HepG2 (cell line): ENCODE data around the gene FSD1. TPM values are rescaled to one million over a fixed set of nuclear protein-coding genes. Genes with fewer than 3 reads are reported as not detected.

ENCODE experiments used
- CHD4 ChIP-seq: fragments of 200-600 bp; sonication (generic); IDR thresholded peaks from 2 replicates; pipeline ENCODE4 v1.7.0; 2017; ENCODE audit warnings: mild to moderate bottlenecking, low read length, borderline replicate concordance
- CTCF ChIP-seq: sonication (generic); formaldehyde crosslinking; IDR thresholded peaks from 2 replicates; pipeline ENCODE4 v1.5.0; 2020; ENCODE audit warnings: mild to moderate bottlenecking, missing genetic modification reagents, moderate library complexity
- ELF3 ChIP-seq: IDR thresholded peaks from 2 replicates; pipeline ENCODE4 v1.6.1; 2016; ENCODE audit warnings: missing genetic modification reagents, missing compliant biosample characterization
- FOSL2 ChIP-seq: sonication (generic); formaldehyde crosslinking; IDR thresholded peaks from 2 replicates; pipeline ENCODE4 v1.4.0; 2020; ENCODE audit warnings: missing genetic modification reagents
- HDAC1 ChIP-seq: sonication (generic); formaldehyde crosslinking; IDR thresholded peaks from 2 replicates; pipeline ENCODE4 v1.5.1; 2020; ENCODE audit warnings: mild to moderate bottlenecking, missing genetic modification reagents
- HOXA3 ChIP-seq: sonication (generic); formaldehyde crosslinking; IDR thresholded peaks from 2 replicates; pipeline ENCODE4 v1.5.0; 2020; ENCODE audit warnings: missing genetic modification reagents
- ISL2 ChIP-seq: sonication (generic); formaldehyde crosslinking; IDR thresholded peaks from 2 replicates; pipeline ENCODE4 v1.5.0; 2020; ENCODE audit warnings: missing genetic modification reagents
- MAX ChIP-seq: IDR thresholded peaks from 2 replicates; pipeline ENCODE4 v1.6.1; 2012; ENCODE audit warnings: inconsistent platforms
- RAD21 ChIP-seq: fragments of 450-650 bp; formaldehyde crosslinking; IDR thresholded peaks from 2 replicates; pipeline ENCODE4 v1.5.0; 2020; ENCODE audit warnings: mild to moderate bottlenecking
- SMC3 ChIP-seq: IDR thresholded peaks from 2 replicates; pipeline ENCODE4 v1.6.1; 2011; ENCODE audit warnings: low read length, improper control_type of control experiment
- ZBTB7A ChIP-seq: sonication (generic); formaldehyde crosslinking; IDR thresholded peaks from 2 replicates; pipeline ENCODE4 v1.8.0; 2022; ENCODE audit warnings: mild to moderate bottlenecking, missing genetic modification reagents
- ZFX ChIP-seq: sonication (generic); formaldehyde crosslinking; IDR thresholded peaks from 2 replicates; pipeline ENCODE4 v1.4.0; 2020; ENCODE audit warnings: mild to moderate bottlenecking, low read depth, missing genetic modification reagents, moderate library complexity
- ZMYM3 ChIP-seq: sonication (generic); formaldehyde crosslinking; IDR thresholded peaks from 2 replicates; pipeline ENCODE4 v1.5.1; 2020; ENCODE audit warnings: mild to moderate bottlenecking, missing genetic modification reagents
- ZNF280B ChIP-seq: sonication (generic); formaldehyde crosslinking; IDR thresholded peaks from 2 replicates; pipeline ENCODE4 v1.5.0; 2020; ENCODE audit warnings: missing genetic modification reagents, mild to moderate bottlenecking, borderline replicate concordance
- ZNF354B ChIP-seq: sonication (generic); formaldehyde crosslinking; IDR thresholded peaks from 2 replicates; pipeline ENCODE4 v1.8.0; 2022; ENCODE audit warnings: mild to moderate bottlenecking, missing genetic modification reagents
- ZNF609 ChIP-seq: sonication (generic); formaldehyde crosslinking; IDR thresholded peaks from 2 replicates; pipeline ENCODE4 v1.4.0; 2020; ENCODE audit warnings: mild to moderate bottlenecking, missing genetic modification reagents, borderline replicate concordance
- ZZZ3 ChIP-seq: sonication (generic); formaldehyde crosslinking; IDR thresholded peaks from 2 replicates; pipeline ENCODE4 v1.4.0; 2020; ENCODE audit warnings: missing genetic modification reagents, mild to moderate bottlenecking, borderline replicate concordance
- polyA plus RNA-seq, 8 experiments: library from polyadenylated mRNA; depleted of rRNA in 3 of 8; stranded (reverse) in 7 of 8; unstranded in 1 of 8; fragments of >200 nt; fragmentation: Illumina TruSeq in 4 of 8; extraction: Trizol in 4 of 8; gene quantifications; 2 replicates each; pipeline versions ENCODE4 v1.2.1 to v1.2.3, GENCODE V29; 2011 to 2016; ENCODE audit warnings: low read depth in 4 of 8, missing spikeins in 1 of 8, mixed read lengths in 1 of 8; ENCODE audit not compliant: insufficient read depth in 1 of 8
- total RNA-seq, 5 experiments: library from RNA; depleted of rRNA; stranded (reverse); fragments of >200 nt; fragmentation: Illumina TruSeq; extraction: Trizol; gene quantifications; 2 replicates each; pipeline ENCODE4 v1.2.3, GENCODE V29; 2016; ENCODE audit warnings: low read depth in 1 of 5
- TF ChIP-seq, protein P1 (sequence below): sonication (generic); formaldehyde crosslinking; IDR thresholded peaks from 2 replicates; pipeline ENCODE4 v1.4.0; 2020; ENCODE audit warnings: missing genetic modification reagents

FSD1 gene
- total and polyA plus RNA-seq, 2 of the 13 experiments (the other 11 are each of a cell fraction or from before 2014, with no cell fraction given), result 0.29 to 0.66 TPM

DNA sequence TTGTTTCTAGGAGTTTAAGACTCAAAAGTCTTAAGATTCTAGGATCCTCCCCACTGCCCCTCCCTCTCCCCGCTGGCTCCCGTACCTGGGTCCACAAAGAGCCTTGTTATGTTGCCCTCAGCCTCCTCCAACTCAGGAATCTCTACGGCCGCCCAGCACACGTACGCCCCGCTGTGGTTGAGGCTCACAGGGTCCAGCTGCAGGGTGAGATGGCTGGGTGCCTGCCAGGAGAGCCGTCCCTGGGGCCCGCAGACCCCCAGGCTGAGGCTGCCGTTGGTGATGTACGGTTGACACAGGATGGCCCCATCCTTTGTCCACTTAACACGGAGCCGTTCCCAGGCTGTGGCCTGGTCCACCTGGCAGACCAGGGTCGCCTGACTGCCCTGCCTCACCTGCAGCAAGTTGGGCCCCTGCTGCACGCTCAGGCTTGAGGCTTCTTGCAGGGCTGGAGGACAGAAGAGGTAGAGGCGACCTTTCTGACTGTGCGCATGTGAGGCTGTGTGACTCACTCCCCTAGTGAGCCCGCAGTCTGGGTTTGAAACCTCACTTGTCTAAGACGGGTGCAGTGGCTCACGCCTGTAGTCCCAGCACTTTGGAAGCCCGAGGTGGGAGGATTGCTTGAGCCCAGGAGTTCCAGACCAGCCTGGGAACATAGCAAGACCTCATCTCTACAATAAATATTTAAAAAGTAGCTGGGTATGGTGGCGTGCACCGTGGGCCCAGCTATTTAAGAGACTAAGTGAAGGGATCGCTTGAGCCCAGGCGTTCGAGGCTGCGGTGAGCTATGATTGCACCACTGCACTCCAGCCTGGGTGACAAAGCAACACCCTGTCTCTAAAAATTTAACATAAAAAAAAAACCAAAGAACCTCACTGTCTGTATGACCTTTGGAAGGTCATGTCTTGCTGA, 6.2 kb upstream of the FSD1 start (continued):
- TF ChIP-seq ZNF280B (CRISPR knock-in tag) (peak; percentile 43; the same call in 1 of the 2 replicates), ZNF609 (CRISPR knock-in tag) (0 out of 2 replicates have a peak, but pooled peaks have one; percentile 21), ZBTB7A (peak; percentile 36; the same call in 1 of the 2 replicates), ELF3 (CRISPR knock-in tag) (0 out of 2 replicates have a peak, but pooled peaks have one; percentile 21), ISL2 (CRISPR knock-in tag) (no peak), CTCF (CRISPR knock-in tag) (peak; percentile 79), MAX (0 out of 2 replicates have a peak, but pooled peaks have one; percentile 9), CHD4 (0 out of 2 replicates have a peak, but pooled peaks have one; percentile 61), ZNF354B (CRISPR knock-in tag) (no peak), FOSL2 (CRISPR knock-in tag) (no peak), RAD21 (CRISPR knock-in tag) (peak; percentile 53; the same call in 1 of the 2 replicates), HOXA3 (CRISPR knock-in tag) (peak; percentile 20; the same call in 1 of the 2 replicates), SMC3 (peak; percentile 16; the same call in 1 of the 2 replicates), ZZZ3 (CRISPR knock-in tag) (no peak), ZFX (CRISPR knock-in tag) (0 out of 2 replicates have a peak, but pooled peaks have one; percentile 44), ZMYM3 (CRISPR knock-in tag) (peak; percentile 56; the same call in 1 of the 2 replicates), HDAC1 (CRISPR knock-in tag) (peak; percentile 23; the same call in 1 of the 2 replicates)
- TF ChIP-seq, protein P1, sequence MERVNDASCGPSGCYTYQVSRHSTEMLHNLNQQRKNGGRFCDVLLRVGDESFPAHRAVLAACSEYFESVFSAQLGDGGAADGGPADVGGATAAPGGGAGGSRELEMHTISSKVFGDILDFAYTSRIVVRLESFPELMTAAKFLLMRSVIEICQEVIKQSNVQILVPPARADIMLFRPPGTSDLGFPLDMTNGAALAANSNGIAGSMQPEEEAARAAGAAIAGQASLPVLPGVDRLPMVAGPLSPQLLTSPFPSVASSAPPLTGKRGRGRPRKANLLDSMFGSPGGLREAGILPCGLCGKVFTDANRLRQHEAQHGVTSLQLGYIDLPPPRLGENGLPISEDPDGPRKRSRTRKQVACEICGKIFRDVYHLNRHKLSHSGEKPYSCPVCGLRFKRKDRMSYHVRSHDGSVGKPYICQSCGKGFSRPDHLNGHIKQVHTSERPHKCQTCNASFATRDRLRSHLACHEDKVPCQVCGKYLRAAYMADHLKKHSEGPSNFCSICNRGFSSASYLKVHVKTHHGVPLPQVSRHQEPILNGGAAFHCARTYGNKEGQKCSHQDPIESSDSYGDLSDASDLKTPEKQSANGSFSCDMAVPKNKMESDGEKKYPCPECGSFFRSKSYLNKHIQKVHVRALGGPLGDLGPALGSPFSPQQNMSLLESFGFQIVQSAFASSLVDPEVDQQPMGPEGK (CRISPR knock-in tag), result peak; percentile 35; the same call in 1 of the 2 replicates
